ENCODE measurements around the gene CDH11.

DNA sequence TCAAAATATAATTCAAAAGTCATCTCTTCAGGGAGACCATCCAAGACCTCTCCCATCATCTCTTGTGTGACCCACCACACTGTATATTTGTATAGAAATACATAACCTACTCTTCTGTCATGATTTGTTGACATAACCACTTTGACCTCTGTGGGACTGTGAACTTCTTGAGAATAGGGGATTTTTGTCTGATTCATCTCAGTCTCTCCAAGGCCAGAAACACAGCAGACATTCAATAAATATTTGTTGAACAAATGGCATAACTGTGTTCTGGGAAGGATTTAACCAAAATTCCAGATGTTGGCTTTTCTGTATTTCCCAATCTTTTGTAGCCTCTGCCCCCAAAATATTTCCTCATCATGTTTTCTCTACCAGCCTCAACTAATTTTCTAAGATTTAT is 169.7 kb downstream of the CDH11 start:
- TF ChIP-seq CTCF (conservative IDR thresholded peaks at IDR 0.05; ENCODE audit: low read length) = no peak
- no peak for TF ChIP-seq EZH2phosphoT487 (IDR thresholded peaks at IDR 0.05; ENCODE audit: borderline replicate concordance, low read depth, low read length)

All from OCI-LY7 (cell line).